Muscle of leg (tissue), 9 donors: ENCODE data around the gene MAP1LC3C. TPM values are rescaled to one million over a fixed set of nuclear protein-coding genes. Genes with fewer than 3 reads are reported as not detected.

Experiments used
- polyA plus RNA-seq, 8 donors: library from polyadenylated mRNA; unstranded; fragments of 120-200 nt; gene quantifications; one replicate each; pipeline versions ENCODE4 v1.2.1 to v1.2.3, GENCODE V29; 2013; ENCODE audit warnings: inconsistent platforms in 1 of 8, low replicate concordance in 1 of 8; ENCODE audit not compliant: insufficient read length in 8 of 8, insufficient read depth in 1 of 8
- total RNA-seq: library from RNA; stranded (reverse); fragments of 120-200 nt; gene quantifications from one replicate; pipeline ENCODE4 v1.2.4, GENCODE V29; 2013

The MAP1LC3C gene
- total and polyA plus RNA-seq, 9 donors, result 10.2 to 21.6 (median 14.4) TPM

Other genes with a start within 250 kb of the MAP1LC3C start
- 6.4 TPM for gene EXO1, start 150.9 kb downstream of the MAP1LC3C start, total RNA-seq
- gene EXO1, start 150.9 kb downstream of the MAP1LC3C start, polyA plus RNA-seq, result 1 to 10 TPM; 6.6 to 10.0 (median 7.9) TPM
- 0.09 TPM for gene BECN2, start 41.3 kb downstream of the MAP1LC3C start, total RNA-seq
- gene BECN2, start 41.3 kb downstream of the MAP1LC3C start, polyA plus RNA-seq, result 1 to 10 TPM in 2 of 8 donors, under 1 TPM in 6; 0.16 to 1.3 (median 0.61) TPM